K562 (cell line): ENCODE results near the gene HSF5. TPM values are rescaled to one million over a fixed set of nuclear protein-coding genes. Genes with fewer than 3 reads are reported as not detected.
A peak's percentile ranks its signal among the peaks of the same experiment; 100 is the strongest.

ENCODE experiments used
- ATAC-seq: fragments of 200-7000 bp; cut with Tn5 transposase; 3 replicates; pipeline ENCODE4 v1.9.1; 2020; ENCODE audit warnings: moderate library complexity
- BruUV-seq: library from RNA; stranded (reverse); fragments of 400-500 nt; replicated peaks from 2 replicates; lab custom pipeline; 2021; lab: Mats Ljungman, UMichigan
- CTCF ChIA-PET: fragments of 300-600 bp; formaldehyde crosslinking; extraction: SDS; loops from one replicate; lab custom pipeline; 2021; ENCODE audit warnings: low intra/inter-chr PET ratio; lab: Yijun Ruan, JAX
- POLR2A ChIA-PET: fragments of 300-600, 350-650 bp; sonication (Branson Sonifier 250); formaldehyde crosslinking; extraction: SDS; loops from one replicate; lab custom pipeline; 2021; ENCODE audit warnings: antibody characterized with exemption, inconsistent platforms; lab: Yijun Ruan, JAX
- DNase-seq, 4 experiments: peaks; one replicate each; pipeline versions ENCODE4 v3.0.0 to v3.0.0-alpha.2; 2011 to 2018; ENCODE audit warnings: low spot score in 3 of 4, mixed read lengths in 3 of 4; ENCODE audit errors: extremely low read depth in 1 of 4
- FAIRE-seq: peaks from 2 replicates; lab custom pipeline; 2011; peaks lifted over from hg19 to GRCh38; lab: Jason Lieb, UNC
- H2AFZ ChIP-seq: 2 replicates; pipeline ENCODE4 v1.6.0; 2011; ENCODE audit warnings: low read depth, low read length, control low read depth, inconsistent platforms
- H3K27ac ChIP-seq: fragments of 200-600 bp; 3 replicates; pipeline ENCODE4 v1.8.0; 2011; ENCODE audit warnings: low read depth, mild to moderate bottlenecking, control low read depth, inconsistent platforms, low read length, moderate library complexity, mixed read lengths; ENCODE audit errors: extremely low read depth
- H3K27me3 ChIP-seq, 2 experiments: fragments of 300-600 bp in 1 of 2; 2 replicates in 1 of 2; 3 replicates in 1 of 2; pipeline versions ENCODE4 v1.6.0 to v1.8.0; 2011; ENCODE audit warnings: inconsistent platforms in 2 of 2, low read length in 2 of 2, mild to moderate bottlenecking in 1 of 2, mixed read lengths in 1 of 2, moderate library complexity in 1 of 2; ENCODE audit not compliant: control insufficient read depth in 2 of 2, insufficient read depth in 2 of 2
- H3K36me3 ChIP-seq: fragments of 300-600 bp; 3 replicates; pipeline ENCODE4 v1.8.0; 2011; ENCODE audit warnings: mild to moderate bottlenecking, low read length, inconsistent platforms; ENCODE audit not compliant: control insufficient read depth, insufficient read depth
- H3K4me1 ChIP-seq, 2 experiments: fragments of 200-600 bp in 1 of 2; replicated peaks in 1 of 2; 2 replicates in 1 of 2; 3 replicates in 1 of 2; pipeline versions ENCODE4 v1.5.1 to v1.8.0; 2011; ENCODE audit warnings: inconsistent platforms in 2 of 2, low read length in 2 of 2, mild to moderate bottlenecking in 1 of 2, mixed read lengths in 1 of 2, moderate library complexity in 1 of 2; ENCODE audit not compliant: control insufficient read depth in 2 of 2, insufficient read depth in 2 of 2
- H3K4me2 ChIP-seq: 2 replicates; pipeline ENCODE4 v1.6.1; 2011; ENCODE audit warnings: low read length, control low read depth, inconsistent platforms, mixed read lengths; ENCODE audit not compliant: insufficient read depth
- H3K4me3 ChIP-seq: fragments of 200-600 bp; sonication (generic), shearing (Covaris generic); 2 replicates; pipeline ENCODE4 v1.5.1; 2016; ENCODE audit warnings: control low read depth, inconsistent platforms
- H3K79me2 ChIP-seq: fragments of 200-600 bp; 3 replicates; pipeline ENCODE4 v1.8.0; 2011; ENCODE audit warnings: low read length, inconsistent platforms; ENCODE audit not compliant: control insufficient read depth, insufficient read depth
- H3K9ac ChIP-seq, 2 experiments: 2 replicates each; pipeline versions ENCODE4 v1.6.0 to v1.6.1; 2011; ENCODE audit warnings: low read depth in 2 of 2, low read length in 2 of 2, control low read depth in 1 of 2, inconsistent platforms in 1 of 2, mild to moderate bottlenecking in 1 of 2, mixed read lengths in 1 of 2; ENCODE audit not compliant: insufficient read depth in 1 of 2
- H3K9me1 ChIP-seq: one replicate; pipeline ENCODE4 v1.6.0; 2011; ENCODE audit warnings: inconsistent platforms, mild to moderate bottlenecking, low read length, moderate library complexity; ENCODE audit not compliant: control insufficient read depth, insufficient read depth
- H3K9me3 ChIP-seq: replicated peaks from 2 replicates; pipeline ENCODE4 v1.5.1; 2011; ENCODE audit warnings: low read depth, low read length, inconsistent platforms; ENCODE audit not compliant: control insufficient read depth, insufficient read depth
- H4K20me1 ChIP-seq: replicated peaks from 2 replicates; pipeline ENCODE4 v1.6.1; 2011; ENCODE audit warnings: low read length, inconsistent platforms, mixed read lengths; ENCODE audit not compliant: control insufficient read depth, insufficient read depth
- CTCF ChIP-seq, 3 experiments: IDR thresholded peaks in 2 of 3; conservative IDR thresholded peaks in 1 of 3; 2 replicates each; pipeline ENCODE4 v1.5.1; 2011 to 2012; ENCODE audit warnings: low read length in 3 of 3, mild to moderate bottlenecking in 3 of 3, control low read depth in 2 of 3, improper control_type of control experiment in 1 of 3, inconsistent platforms in 1 of 3, low read depth in 1 of 3, mixed read lengths in 1 of 3, moderate library complexity in 1 of 3; ENCODE audit not compliant: insufficient read depth in 2 of 3
- NR3C1 ChIP-seq: sonication (generic); formaldehyde crosslinking; IDR thresholded peaks from 2 replicates; pipeline ENCODE4 v1.8.1; 2022; ENCODE audit warnings: missing genetic modification reagents
- NRF1 ChIP-seq, 2 experiments: fragments of 450-650 bp; IDR thresholded peaks in 1 of 2; conservative IDR thresholded peaks in 1 of 2; 2 replicates each; pipeline ENCODE4 v1.6.1; 2014; ENCODE audit warnings: mild to moderate bottlenecking in 2 of 2
- RAD21 ChIP-seq, 2 experiments: fragments of 250-450 bp in 1 of 2; fragments of 450-650 bp in 1 of 2; sonication (Bioruptor Pico) in 1 of 2; formaldehyde crosslinking in 1 of 2; IDR thresholded peaks in 1 of 2; conservative IDR thresholded peaks in 1 of 2; 2 replicates each; pipeline versions ENCODE4 v1.4.0 to v1.8.0; 2020 to 2022; ENCODE audit warnings: mild to moderate bottlenecking in 2 of 2, moderate library complexity in 1 of 2
- WGBS: fragments of 100-300 bp; shearing (Covaris generic); methylation state at CpG from one replicate; pipeline ENCODE4 v1.1.6; 2016; ENCODE audit warnings: low coverage, mixed read lengths; ENCODE audit not compliant: insufficient coverage; ENCODE audit errors: missing lambda C conversion rate; 5-methylcytosine and 5-hydroxymethylcytosine counted together
- in situ Hi-C: fragments of 300-500 bp; cut with MboI; formaldehyde crosslinking; loops from 4 replicates; pipeline ENCODE4 v1.15.0; 2018; ENCODE audit warnings: inconsistent platforms, mixed read lengths
- intact Hi-C: fragments of 100-400 bp; cut with micrococcal nuclease; formaldehyde crosslinking; loops from 2 replicates; pipeline ENCODE4 v1.14.2; 2022
- polyA plus RNA-seq, 8 experiments: library from polyadenylated mRNA; depleted of rRNA in 4 of 8; stranded (reverse) in 5 of 8; unstranded in 3 of 8; fragments of >200 nt; fragmentation: Nextera tagmentation in 2 of 8; fragmentation: Illumina TruSeq in 1 of 8; extraction: Ambion mirVana in 2 of 8; extraction: Trizol in 1 of 8; gene quantifications; 2 replicates each; pipeline versions ENCODE4 v1.2.1 to v1.2.3, GENCODE V29; 2011 to 2014; ENCODE audit warnings: inconsistent platforms in 1 of 8, missing spikeins in 1 of 8
- total RNA-seq, 7 experiments: library from RNA; depleted of rRNA in 6 of 7; stranded (reverse); fragments of >200 nt in 6 of 7; fragmentation: Illumina TruSeq in 2 of 7; extraction: Trizol in 2 of 7; gene quantifications; 2 replicates each; pipeline versions ENCODE4 v1.2.1 to v1.2.3, GENCODE V29; 2011 to 2021; ENCODE audit warnings: low replicate concordance in 1 of 7

Gene HSF5
- total and polyA plus RNA-seq, 9 of the 15 experiments (the other 6 are each of a cell fraction or from before 2014, with no cell fraction given) = 0.04 TPM; not detected in 8

- Histone ChIP-seq H3K36me3 (peaks cover 5% of the 10 kb centered on the region; the same call in 2 of the 3 replicates), H3K4me2 (0 out of 2 replicates have a peak overlapping the region, but pooled peaks have one; percentile 21), H3K9me1 (no peaks in the 10 kb centered on the region)
- CTCF ChIA-PET = interaction anchor here (3.5 kb wide), 1 partner anchor 484 kb away, joined by 28 read pairs; no protein-coding TSS in a partner anchor
- TF ChIP-seq NR3C1 (CRISPR knock-in tag) (no peak), NRF1 (conservative IDR thresholded peaks at IDR 0.05 in 1 of 2, IDR thresholded peaks at IDR 0.05 in 1 of 2) (peak; percentile 17 to 27; a peak in 1 of 4 replicates), RAD21 (CRISPR knock-in tag; conservative IDR thresholded peaks at IDR 0.05 in 1 of 2, IDR thresholded peaks at IDR 0.05 in 1 of 2) (peak in 1 of 2 experiments; percentile 45; a peak in 1 of 4 replicates), CTCF (IDR thresholded peaks at IDR 0.05 in 2 of 3, conservative IDR thresholded peaks at IDR 0.05 in 1 of 3; ENCODE audit: insufficient read depth in 2 of 3, low read depth in 1 of 3, low read length in 3 of 3) (peak; percentile 61 to 75 (median 62))
- TF ChIP-seq, all 486 proteins: peak for 3
- peaks cover 13 to 14% of the 10 kb centered on the region in 2 experiments for H3K4me1 ChIP-seq
- WGBS = 14% methylated on average over 15 of the region's 15 CpGs
- H3K79me2 ChIP-seq = peaks cover 12% of the 10 kb centered on the region
- H3K9me3 ChIP-seq = no peaks in the 10 kb centered on the region
- no peak overlapping the region for H3K4me3 ChIP-seq
- no peaks in the 10 kb centered on the region for H3K27me3 ChIP-seq
- POLR2A ChIA-PET = interaction anchor here (0.6 to 1.2 kb wide), 6 partner anchors 8 to 154 kb away, joined by 3 to 9 read pairs (median 4); no protein-coding TSS in a partner anchor
- peak overlapping the region in 1 of 2 experiments; percentile 19; a peak in 1 of 4 replicates for H3K9ac ChIP-seq
- ATAC-seq (no peak), DNase-seq (peak in 1 of 4 experiments; percentile 50), FAIRE-seq (no peak)
- H2AFZ ChIP-seq = peak overlapping the region; percentile 47
- in situ Hi-C loops = loop anchor here (5.0 kb wide), 1 partner anchor 486 kb away; no protein-coding TSS in a partner anchor
- H3K27ac ChIP-seq = no peak overlapping the region
- intact Hi-C loops = loop anchor here (5.0 kb wide), 1 partner anchor 66 kb away; no protein-coding TSS in a partner anchor
- BruUV-seq = no TSS peak
- H4K20me1 ChIP-seq = no peaks in the 10 kb centered on the region
Observed at GRCh38 chr17:58520843-58521430, 32.7 kb upstream of the HSF5 start.
